Endothelial cell of umbilical vein (primary cell): Measurements from ENCODE around the gene SYT14. TPM values are rescaled to one million over a fixed set of nuclear protein-coding genes. Genes with fewer than 3 reads are reported as not detected.

Experiments
- BruUV-seq: library from RNA; stranded (reverse); fragments of 400-500 nt; replicated peaks from 2 replicates; lab custom pipeline; 2021; lab: Mats Ljungman, UMichigan
- CTCF ChIA-PET: fragments of 300-600, 350-600 bp; sonication (Branson Sonifier 250); formaldehyde crosslinking; loops from one replicate; lab custom pipeline; 2021; ENCODE audit warnings: antibody characterized with exemption, inconsistent platforms; lab: Charles Lee
- POLR2A ChIA-PET: fragments of 300-600, 350-600 bp; sonication (Branson Sonifier 250); formaldehyde crosslinking; loops from one replicate; lab custom pipeline; 2021; ENCODE audit warnings: antibody characterized with exemption, inconsistent platforms; lab: Charles Lee
- DNase-seq: peaks from one replicate; pipeline ENCODE4 v3.0.0-alpha.2; 2011; ENCODE audit warnings: low read depth, low spot score
- FAIRE-seq: peaks from 2 replicates; lab custom pipeline; 2011; peaks lifted over from hg19 to GRCh38; lab: Jason Lieb, UNC
- H2AFZ ChIP-seq: 2 replicates; pipeline ENCODE4 v1.6.0; 2012; ENCODE audit warnings: low read depth, low read length, control low read depth, inconsistent platforms
- H3K27ac ChIP-seq: 2 replicates; pipeline ENCODE4 v1.5.1; 2011; ENCODE audit warnings: low read depth, mild to moderate bottlenecking, control low read depth, low read length, moderate library complexity; ENCODE audit not compliant: insufficient read depth
- H3K27me3 ChIP-seq, 2 experiments: 2 replicates each; pipeline versions ENCODE4 v1.6.0 to v1.6.1; 2011; ENCODE audit warnings: low read length in 2 of 2, mixed read lengths in 1 of 2; ENCODE audit not compliant: control insufficient read depth in 2 of 2, insufficient read depth in 2 of 2
- H3K36me3 ChIP-seq, 2 experiments: 2 replicates in 1 of 2; 3 replicates in 1 of 2; pipeline ENCODE4 v1.5.1; 2011; ENCODE audit warnings: low read length in 2 of 2, mild to moderate bottlenecking in 1 of 2, moderate library complexity in 1 of 2; ENCODE audit not compliant: control insufficient read depth in 2 of 2, insufficient read depth in 2 of 2; ENCODE audit errors: extremely low read depth in 1 of 2
- H3K4me1 ChIP-seq: 3 replicates; pipeline ENCODE4 v1.5.1; 2011; ENCODE audit warnings: mild to moderate bottlenecking, low read length; ENCODE audit not compliant: control insufficient read depth, insufficient read depth; ENCODE audit errors: extremely low read depth
- H3K4me2 ChIP-seq: 2 replicates; pipeline ENCODE4 v1.6.1; 2011; ENCODE audit warnings: low read length, control low read depth, mixed read lengths; ENCODE audit not compliant: insufficient read depth
- H3K4me3 ChIP-seq, 3 experiments: fragments of 200-600 bp in 1 of 3; sonication (generic), shearing (Covaris generic) in 1 of 3; replicated peaks in 1 of 3; 2 replicates each; pipeline ENCODE4 v1.5.1; 2011 to 2016; ENCODE audit warnings: control low read depth in 3 of 3, low read length in 3 of 3, mild to moderate bottlenecking in 2 of 3, inconsistent platforms in 1 of 3, low read depth in 1 of 3, moderate library complexity in 1 of 3; ENCODE audit not compliant: insufficient read depth in 1 of 3
- H3K79me2 ChIP-seq: 2 replicates; pipeline ENCODE4 v1.6.0; 2012; ENCODE audit warnings: low read length, inconsistent platforms; ENCODE audit not compliant: control insufficient read depth, insufficient read depth
- H3K9ac ChIP-seq: replicated peaks from 2 replicates; pipeline ENCODE3; 2011; ENCODE audit warnings: low read length, control low read depth; ENCODE audit not compliant: insufficient read depth; ENCODE audit errors: extremely low read depth
- H3K9me1 ChIP-seq: replicated peaks from 3 replicates; pipeline ENCODE4 v1.6.0; 2011; ENCODE audit warnings: mild to moderate bottlenecking, low read length; ENCODE audit not compliant: control insufficient read depth, insufficient read depth; ENCODE audit errors: extremely low read depth
- H3K9me3 ChIP-seq: replicated peaks from 2 replicates; pipeline ENCODE4 v1.5.1; 2012; ENCODE audit warnings: low read length, inconsistent platforms; ENCODE audit not compliant: control insufficient read depth, insufficient read depth
- H4K20me1 ChIP-seq: replicated peaks from 2 replicates; pipeline ENCODE3; 2011; ENCODE audit warnings: mild to moderate bottlenecking, low read length; ENCODE audit not compliant: control insufficient read depth, insufficient read depth; ENCODE audit errors: extremely low read depth
- EZH2 ChIP-seq: IDR thresholded peaks from 2 replicates; pipeline ENCODE4 v1.6.1; 2012; ENCODE audit warnings: borderline replicate concordance, low read depth, mild to moderate bottlenecking, moderate library complexity, low read length, inconsistent platforms; ENCODE audit not compliant: severe bottlenecking
- FOS ChIP-seq: IDR thresholded peaks from 2 replicates; pipeline ENCODE4 v1.6.1; 2011; ENCODE audit warnings: mild to moderate bottlenecking, low read length, moderate library complexity, borderline replicate concordance; ENCODE audit not compliant: insufficient read depth
- GATA2 ChIP-seq: IDR thresholded peaks from 2 replicates; pipeline ENCODE4 v1.7.0; 2011; ENCODE audit warnings: low read depth, mild to moderate bottlenecking, moderate library complexity, mixed read lengths, low read length; ENCODE audit not compliant: insufficient read length, insufficient read depth
- JUN ChIP-seq: IDR thresholded peaks from 2 replicates; pipeline ENCODE4 v1.6.1; 2011; ENCODE audit warnings: borderline replicate concordance, low read depth; ENCODE audit not compliant: insufficient read length, insufficient read depth
- MYC ChIP-seq: IDR thresholded peaks from one replicate; pipeline ENCODE4 v1.6.1; 2011; ENCODE audit warnings: mild to moderate bottlenecking, low read depth, low read length
- POLR2A ChIP-seq: IDR thresholded peaks from 2 replicates; pipeline ENCODE4 v1.6.1; 2012; ENCODE audit warnings: low read depth, mild to moderate bottlenecking, control low read depth, low read length
- POLR2AphosphoS5 ChIP-seq: IDR thresholded peaks from 2 replicates; pipeline ENCODE4 v1.6.1; 2012; ENCODE audit warnings: low read depth, mild to moderate bottlenecking, control low read depth, low read length, moderate library complexity; ENCODE audit not compliant: insufficient read depth
- dilution Hi-C: fragments of 300-500 bp; cut with MboI; formaldehyde crosslinking; loops from one replicate; pipeline ENCODE4 v1.15.0; 2019; ENCODE audit warnings: low sequenced_read_pairs; ENCODE audit not compliant: extremely low pct_ligation_motif_present
- intact Hi-C: fragments of 100-400 bp; cut with micrococcal nuclease; formaldehyde crosslinking; loops from one replicate; pipeline ENCODE4 v1.10.0; 2022
- polyA plus RNA-seq, 4 experiments: library from polyadenylated mRNA; depleted of rRNA in 3 of 4; stranded (reverse) in 3 of 4; unstranded in 1 of 4; fragments of >200 nt; gene quantifications; 2 replicates each; pipeline versions ENCODE4 v1.2.1 to v1.2.3, GENCODE V29; 2011 to 2012; ENCODE audit warnings: missing spikeins in 1 of 4
- total RNA-seq: library from RNA; stranded (reverse); gene quantifications from 2 replicates; pipeline ENCODE4 v1.2.3, GENCODE V29; 2021
- TF ChIP-seq, protein P1 (sequence below): IDR thresholded peaks from 2 replicates; pipeline ENCODE4 v1.6.1; 2011; ENCODE audit not compliant: insufficient read depth, insufficient read length
- TF ChIP-seq, protein P2 (sequence below), 2 donors: IDR thresholded peaks; 1 replicate in 1 of 2; 2 replicates in 1 of 2; pipeline ENCODE4 v1.5.1; 2011; ENCODE audit warnings: low read length in 2 of 2, mild to moderate bottlenecking in 2 of 2, moderate library complexity in 2 of 2, control low read depth in 1 of 2, inconsistent platforms in 1 of 2, low read depth in 1 of 2; ENCODE audit not compliant: insufficient read depth in 1 of 2; ENCODE audit errors: extremely low read depth in 1 of 2

SYT14 gene
- total and polyA plus RNA-seq, 2 donors (not counting 3 experiments of a cell fraction or from before 2014, with no cell fraction given) = 0.08 to 0.18 TPM

DNA sequence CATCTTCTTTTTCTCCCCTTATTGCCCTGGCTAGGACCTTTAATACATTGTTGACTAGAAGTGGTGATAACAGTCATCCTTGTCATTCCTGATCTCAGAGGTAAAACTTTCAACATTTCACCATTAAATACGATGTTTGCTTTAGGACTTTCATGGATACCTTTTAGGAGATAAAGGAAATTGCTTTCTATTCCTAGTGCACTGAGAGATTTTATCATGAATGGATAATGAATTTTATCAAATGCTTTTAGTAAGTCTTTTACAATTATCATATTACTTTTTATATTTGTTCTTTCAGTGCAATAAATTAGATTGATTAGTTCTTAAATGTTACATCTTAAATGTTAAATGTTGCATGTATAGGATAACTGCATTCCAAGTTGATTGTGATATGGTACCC lies 147.3 kb downstream of the SYT14 start:
- CTCF ChIA-PET = no interaction called here
- BruUV-seq = no TSS peak

More for the DNA sequence above, 147.3 kb downstream of the SYT14 start:
- Histone ChIP-seq H3K79me2 (no peaks in the 10 kb centered on the region), H3K9me1 (no peaks in the 10 kb centered on the region), H2AFZ (no peak overlapping the region), H4K20me1 (no peaks in the 10 kb centered on the region), H3K4me1 (no peaks in the 10 kb centered on the region), H3K27me3 (no peaks in the 10 kb centered on the region), H3K36me3 (no peaks in the 10 kb centered on the region), H3K4me2 (no peak overlapping the region), H3K9me3 (no peaks in the 10 kb centered on the region), H3K27ac (no peak overlapping the region), H3K4me3 (no peak overlapping the region), H3K9ac (no peak overlapping the region)
- intact Hi-C loops (no loop called here), dilution Hi-C loops (no loop called here)
- TF ChIP-seq JUN = no peak
- no peak for TF ChIP-seq GATA2
- TF ChIP-seq EZH2 = no peak
- TF ChIP-seq MYC = no peak
- TF ChIP-seq POLR2A = no peak
- no peak for TF ChIP-seq FOS
- TF ChIP-seq, protein P1, sequence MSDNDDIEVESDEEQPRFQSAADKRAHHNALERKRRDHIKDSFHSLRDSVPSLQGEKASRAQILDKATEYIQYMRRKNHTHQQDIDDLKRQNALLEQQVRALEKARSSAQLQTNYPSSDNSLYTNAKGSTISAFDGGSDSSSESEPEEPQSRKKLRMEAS = no peak
- TF ChIP-seq POLR2AphosphoS5 = no peak
- TF ChIP-seq, protein P2, sequence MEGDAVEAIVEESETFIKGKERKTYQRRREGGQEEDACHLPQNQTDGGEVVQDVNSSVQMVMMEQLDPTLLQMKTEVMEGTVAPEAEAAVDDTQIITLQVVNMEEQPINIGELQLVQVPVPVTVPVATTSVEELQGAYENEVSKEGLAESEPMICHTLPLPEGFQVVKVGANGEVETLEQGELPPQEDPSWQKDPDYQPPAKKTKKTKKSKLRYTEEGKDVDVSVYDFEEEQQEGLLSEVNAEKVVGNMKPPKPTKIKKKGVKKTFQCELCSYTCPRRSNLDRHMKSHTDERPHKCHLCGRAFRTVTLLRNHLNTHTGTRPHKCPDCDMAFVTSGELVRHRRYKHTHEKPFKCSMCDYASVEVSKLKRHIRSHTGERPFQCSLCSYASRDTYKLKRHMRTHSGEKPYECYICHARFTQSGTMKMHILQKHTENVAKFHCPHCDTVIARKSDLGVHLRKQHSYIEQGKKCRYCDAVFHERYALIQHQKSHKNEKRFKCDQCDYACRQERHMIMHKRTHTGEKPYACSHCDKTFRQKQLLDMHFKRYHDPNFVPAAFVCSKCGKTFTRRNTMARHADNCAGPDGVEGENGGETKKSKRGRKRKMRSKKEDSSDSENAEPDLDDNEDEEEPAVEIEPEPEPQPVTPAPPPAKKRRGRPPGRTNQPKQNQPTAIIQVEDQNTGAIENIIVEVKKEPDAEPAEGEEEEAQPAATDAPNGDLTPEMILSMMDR (IDR thresholded peaks at IDR 0.05; ENCODE audit: extremely low read depth in 1 of 2, insufficient read depth in 1 of 2, low read depth in 1 of 2, low read length in 2 of 2) = no peak
- no peak for FAIRE-seq
- no peak for DNase-seq
- POLR2A ChIA-PET = no interaction called here
